Activated T-cell treated with anti-CD3 and anti-CD28 coated beads, Interleukin-2, amount 50 U/mL, for 48 hours (primary cell): ENCODE measurements around the gene BLOC1S1.
"Not testable (repeated sequence)": the region's sequence is repeated elsewhere in the genome, so short reads cannot be mapped to it uniquely, and the experiment has no call there.

Experiments used
- DNase-seq, 2 experiments: peaks; one replicate each; pipeline ENCODE4 v3.0.0-alpha.2; 2020

The BLOC1S1 gene

GRCh38 chr12:55746174-55746912, 30.5 kb downstream of the BLOC1S1 start:
- DNase-seq, result no peak

- no peak for DNase-seq
These were observed 31.0 kb downstream of the BLOC1S1 start for GRCh38 chr12:55746913-55747231.

- DNase-seq, result no peak
These were observed 32.6 kb downstream of the BLOC1S1 start for GRCh38 chr12:55748230-55748993.

- no peak for DNase-seq
These were observed 39.4 kb downstream of the BLOC1S1 start for GRCh38 chr12:55755246-55755645.

- DNase-seq, result no peak
These were observed 41.9 kb downstream of the BLOC1S1 start for GRCh38 chr12:55757701-55758100.

- DNase-seq, result not testable (repeated sequence)
These were observed 42.7 kb downstream of the BLOC1S1 start for GRCh38 chr12:55758575-55758974.

GRCh38 chr12:55760663-55761062, 44.8 kb downstream of the BLOC1S1 start:
- peak; percentile 76 for DNase-seq

- no peak for DNase-seq
These were observed 46.8 kb downstream of the BLOC1S1 start for GRCh38 chr12:55762646-55763045.

- DNase-seq, result no peak
These were observed 50.0 kb downstream of the BLOC1S1 start for GRCh38 chr12:55765736-55766290.

- no peak for DNase-seq
These were observed 51.3 kb downstream of the BLOC1S1 start for GRCh38 chr12:55767156-55767555.
